ENCODE data around the gene IRF4. TPM values are rescaled to one million over a fixed set of nuclear protein-coding genes. Genes with fewer than 3 reads are reported as not detected.
A peak's percentile ranks its signal among the peaks of the same experiment; 100 is the strongest.

The IRF4 gene
- polyA plus RNA-seq, 1 of the 3 experiments (the other 2 are of a cell fraction): not detected

DNA sequence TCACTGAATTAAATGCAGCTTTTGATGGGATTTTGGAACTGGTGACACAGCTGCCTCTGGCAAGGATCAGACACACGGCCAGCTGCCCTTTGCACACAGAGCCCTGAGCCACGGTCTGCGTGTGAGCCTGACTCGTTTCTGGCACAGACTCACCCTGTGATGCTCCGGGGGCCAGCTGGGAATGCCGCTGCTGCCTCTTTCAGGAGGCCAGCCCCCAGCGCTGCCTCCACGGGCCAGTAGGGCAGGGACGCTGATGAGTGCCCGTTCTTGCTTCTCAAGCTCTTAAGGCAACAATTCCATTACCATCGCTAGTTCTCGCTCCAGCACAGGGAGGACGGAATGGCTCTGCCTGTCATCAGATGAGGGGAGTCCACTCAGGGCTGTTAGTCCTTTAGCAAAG is 61.6 kb downstream of the IRF4 start:
- no peak for TF ChIP-seq CTCF (IDR thresholded peaks at IDR 0.05)
- no peak for TF ChIP-seq FOXM1 (IDR thresholded peaks at IDR 0.05; ENCODE audit: low read depth)
- TF ChIP-seq RXRA (IDR thresholded peaks at IDR 0.05; ENCODE audit: borderline replicate concordance, low read depth): no peak
- no peak for TF ChIP-seq EZH2phosphoT487 (IDR thresholded peaks at IDR 0.05; ENCODE audit: borderline replicate concordance, low read depth)
- TF ChIP-seq ELF1 (IDR thresholded peaks at IDR 0.05): no peak
- TF ChIP-seq YY1 (IDR thresholded peaks at IDR 0.05; ENCODE audit: low read depth): no peak
- TF ChIP-seq TEAD4 (IDR thresholded peaks at IDR 0.05; ENCODE audit: borderline replicate concordance, insufficient read depth): no peak
- no peak for TF ChIP-seq GABPA (IDR thresholded peaks at IDR 0.05; ENCODE audit: low read depth)
- TF ChIP-seq RCOR1 (IDR thresholded peaks at IDR 0.05; ENCODE audit: low read length): no peak
- TF ChIP-seq CHD2 (IDR thresholded peaks at IDR 0.05; ENCODE audit: low read length, partially characterized antibody): no peak
- H3K4me3 ChIP-seq (ENCODE audit: low read depth in 2 of 2, low read length in 1 of 2): no peak overlapping the region
- no peaks in the 10 kb centered on the region for H3K79me2 ChIP-seq (ENCODE audit: insufficient read depth)
- H3F3A ChIP-seq (replicated peaks; ENCODE audit: insufficient read depth): no peaks in the 10 kb centered on the region
- H3K36me3 ChIP-seq (replicated peaks in 1 of 2; ENCODE audit: control insufficient read depth in 1 of 2, insufficient read depth in 2 of 2, low read length in 1 of 2): no peaks in the 10 kb centered on the region
- peak; percentile 42 for DNase-seq
- POLR2A ChIA-PET: no interaction called here
- no CpG with 5 or more reads among the region's 13 CpGs for WGBS (ENCODE audit: low lambda C conversion rate)
- H3K4me2 ChIP-seq: no peak overlapping the region
- no peak overlapping the region for H3K9ac ChIP-seq
- no peak overlapping the region for H3K27ac ChIP-seq (ENCODE audit: low read depth in 2 of 2, low read length in 1 of 2)
- no peaks in the 10 kb centered on the region for H3K9me3 ChIP-seq
- H3K4me1 ChIP-seq (ENCODE audit: control insufficient read depth in 1 of 2, insufficient read depth in 2 of 2, low read depth in 1 of 2, low read length in 1 of 2): no peaks in the 10 kb centered on the region; a peak in 1 of 4 replicates
- H4K20me1 ChIP-seq (ENCODE audit: insufficient read depth): no peaks in the 10 kb centered on the region
- CTCF ChIA-PET: interaction anchor here (1.0 kb wide), 1 partner anchor 39 kb away, joined by 3 read pairs; no protein-coding TSS in a partner anchor
- no peak overlapping the region for H2AFZ ChIP-seq (ENCODE audit: low read depth)
- H3K27me3 ChIP-seq (ENCODE audit: insufficient read depth): peaks cover 48% of the 10 kb centered on the region; the same call in 1 of the 2 replicates
- H3K9me2 ChIP-seq: no peaks in the 10 kb centered on the region; the same call in 1 of the 2 replicates

DNA sequence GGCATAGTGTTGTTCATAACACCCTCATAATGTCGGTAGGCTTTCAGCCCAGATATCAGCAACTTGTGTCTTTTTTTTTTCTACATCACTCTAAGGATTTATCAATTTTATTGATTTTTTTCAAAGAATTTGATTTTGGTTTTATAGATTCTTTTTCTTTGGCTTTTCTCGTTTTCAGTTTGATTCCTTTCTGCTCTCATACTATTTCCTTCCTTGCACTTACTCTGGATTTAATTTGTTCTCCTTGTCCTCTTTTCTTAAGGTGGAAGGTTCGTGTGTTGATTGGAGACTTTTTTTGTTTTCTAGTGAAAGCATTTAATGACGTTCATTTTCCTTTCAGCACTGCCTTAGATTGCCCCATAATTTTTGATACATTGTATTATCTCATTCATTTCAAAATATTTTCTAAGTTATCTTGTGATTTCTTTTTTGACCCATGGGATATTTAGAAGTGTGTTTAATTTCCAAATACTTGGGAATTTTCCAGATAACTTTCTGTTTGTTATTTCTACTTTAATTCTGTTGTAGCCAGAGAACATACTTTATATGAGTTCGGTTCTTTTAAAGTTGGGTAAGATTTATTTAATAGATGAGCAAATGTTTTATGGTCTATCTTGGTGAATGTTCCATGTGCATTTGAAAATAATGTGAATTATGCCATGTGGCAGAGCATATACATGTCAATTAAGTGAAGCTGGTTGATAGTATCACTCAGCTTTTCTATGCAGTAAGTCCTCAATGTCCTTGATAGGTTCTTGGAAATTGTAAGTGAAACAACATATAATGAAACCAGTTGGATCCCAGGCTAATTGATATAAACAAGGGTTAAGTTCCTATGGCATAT is 62.8 kb downstream of the IRF4 start:
- Histone ChIP-seq H3K9me2 (no peaks in the 10 kb centered on the region; the same call in 1 of the 2 replicates), H3K27ac (ENCODE audit: low read depth in 2 of 2, low read length in 1 of 2) (no peak overlapping the region), H3K36me3 (replicated peaks in 1 of 2; ENCODE audit: control insufficient read depth in 1 of 2, insufficient read depth in 2 of 2, low read length in 1 of 2) (no peaks in the 10 kb centered on the region), H4K20me1 (ENCODE audit: insufficient read depth) (no peaks in the 10 kb centered on the region), H3K79me2 (ENCODE audit: insufficient read depth) (no peaks in the 10 kb centered on the region), H3F3A (replicated peaks; ENCODE audit: insufficient read depth) (no peaks in the 10 kb centered on the region), H3K27me3 (ENCODE audit: insufficient read depth) (peaks cover 40% of the 10 kb centered on the region; the same call in 1 of the 2 replicates), H2AFZ (ENCODE audit: low read depth) (no peak overlapping the region), H3K4me2 (no peak overlapping the region), H3K9me3 (peaks cover 4% of the 10 kb centered on the region; the same call in 1 of the 2 replicates), H3K4me1 (ENCODE audit: control insufficient read depth in 1 of 2, insufficient read depth in 2 of 2, low read depth in 1 of 2, low read length in 1 of 2) (no peaks in the 10 kb centered on the region; a peak in 1 of 4 replicates), H3K9ac (no peak overlapping the region), H3K4me3 (ENCODE audit: low read depth in 2 of 2, low read length in 1 of 2) (no peak overlapping the region)
- ChIA-PET POLR2A (no interaction called here), CTCF (no interaction called here)
- WGBS (ENCODE audit: low lambda C conversion rate): 4% methylated on average over 5 of the region's 5 CpGs
- TF ChIP-seq, protein P1, sequence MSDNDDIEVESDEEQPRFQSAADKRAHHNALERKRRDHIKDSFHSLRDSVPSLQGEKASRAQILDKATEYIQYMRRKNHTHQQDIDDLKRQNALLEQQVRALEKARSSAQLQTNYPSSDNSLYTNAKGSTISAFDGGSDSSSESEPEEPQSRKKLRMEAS (IDR thresholded peaks at IDR 0.05; ENCODE audit: low read depth): no peak
- TF ChIP-seq JUND (IDR thresholded peaks at IDR 0.05): no peak
- TF ChIP-seq, protein P2, sequence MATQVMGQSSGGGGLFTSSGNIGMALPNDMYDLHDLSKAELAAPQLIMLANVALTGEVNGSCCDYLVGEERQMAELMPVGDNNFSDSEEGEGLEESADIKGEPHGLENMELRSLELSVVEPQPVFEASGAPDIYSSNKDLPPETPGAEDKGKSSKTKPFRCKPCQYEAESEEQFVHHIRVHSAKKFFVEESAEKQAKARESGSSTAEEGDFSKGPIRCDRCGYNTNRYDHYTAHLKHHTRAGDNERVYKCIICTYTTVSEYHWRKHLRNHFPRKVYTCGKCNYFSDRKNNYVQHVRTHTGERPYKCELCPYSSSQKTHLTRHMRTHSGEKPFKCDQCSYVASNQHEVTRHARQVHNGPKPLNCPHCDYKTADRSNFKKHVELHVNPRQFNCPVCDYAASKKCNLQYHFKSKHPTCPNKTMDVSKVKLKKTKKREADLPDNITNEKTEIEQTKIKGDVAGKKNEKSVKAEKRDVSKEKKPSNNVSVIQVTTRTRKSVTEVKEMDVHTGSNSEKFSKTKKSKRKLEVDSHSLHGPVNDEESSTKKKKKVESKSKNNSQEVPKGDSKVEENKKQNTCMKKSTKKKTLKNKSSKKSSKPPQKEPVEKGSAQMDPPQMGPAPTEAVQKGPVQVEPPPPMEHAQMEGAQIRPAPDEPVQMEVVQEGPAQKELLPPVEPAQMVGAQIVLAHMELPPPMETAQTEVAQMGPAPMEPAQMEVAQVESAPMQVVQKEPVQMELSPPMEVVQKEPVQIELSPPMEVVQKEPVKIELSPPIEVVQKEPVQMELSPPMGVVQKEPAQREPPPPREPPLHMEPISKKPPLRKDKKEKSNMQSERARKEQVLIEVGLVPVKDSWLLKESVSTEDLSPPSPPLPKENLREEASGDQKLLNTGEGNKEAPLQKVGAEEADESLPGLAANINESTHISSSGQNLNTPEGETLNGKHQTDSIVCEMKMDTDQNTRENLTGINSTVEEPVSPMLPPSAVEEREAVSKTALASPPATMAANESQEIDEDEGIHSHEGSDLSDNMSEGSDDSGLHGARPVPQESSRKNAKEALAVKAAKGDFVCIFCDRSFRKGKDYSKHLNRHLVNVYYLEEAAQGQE (IDR thresholded peaks at IDR 0.05; ENCODE audit: low read depth, low read length): no peak
- TF ChIP-seq ELF1 (IDR thresholded peaks at IDR 0.05): no peak
- no peak for DNase-seq

All from SK-N-SH (cell line).